Measurements from ENCODE around the gene ARHGAP44. TPM values are rescaled to one million over a fixed set of nuclear protein-coding genes. Genes with fewer than 3 reads are reported as not detected.
"Not testable (repeated sequence)": the region's sequence is repeated elsewhere in the genome, so short reads cannot be mapped to it uniquely, and the experiment has no call there.

Gene ARHGAP44
- total RNA-seq, 2 donors from 2014 or later, result 46.3 to 51.5 TPM

GRCh38 chr17:12865769-12866168 lies 76.5 kb downstream of the ARHGAP44 start:
- H3K36me3 ChIP-seq, result no peaks in the 10 kb centered on the region
- no peak overlapping the region for H3K4me3 ChIP-seq
- intact Hi-C loops (cut with DNase I), result no loop called here
- H3K27ac ChIP-seq, result no peak overlapping the region
- H3K9me3 ChIP-seq, result no peaks in the 10 kb centered on the region
- H3K4me1 ChIP-seq, result no peaks in the 10 kb centered on the region
- TF ChIP-seq CTCF (IDR thresholded peaks at IDR 0.05), result no peak
- no peak overlapping the region for H3K9ac ChIP-seq (ENCODE audit: low read depth in 2 of 2, low read length in 2 of 2)
- no peaks in the 10 kb centered on the region for H3K27me3 ChIP-seq
- no peak for DNase-seq

- no peak overlapping the region for H3K4me3 ChIP-seq
- no peaks in the 10 kb centered on the region for H3K4me1 ChIP-seq
- H3K36me3 ChIP-seq, result no peaks in the 10 kb centered on the region
- intact Hi-C loops (cut with DNase I), result no loop called here
- no peak for TF ChIP-seq CTCF (IDR thresholded peaks at IDR 0.05)
- no peak overlapping the region for H3K27ac ChIP-seq
- no peak for DNase-seq
- no peaks in the 10 kb centered on the region for H3K27me3 ChIP-seq
- H3K9me3 ChIP-seq, result no peaks in the 10 kb centered on the region
- no peak overlapping the region for H3K9ac ChIP-seq (ENCODE audit: low read depth in 2 of 2, low read length in 2 of 2)
Measured at GRCh38 chr17:12866244-12866643, 76.9 kb downstream of the ARHGAP44 start.

- H3K9ac ChIP-seq (ENCODE audit: low read depth in 2 of 2, low read length in 2 of 2), result no peak overlapping the region
- intact Hi-C loops (cut with DNase I), result no loop called here
- no peak overlapping the region for H3K4me3 ChIP-seq
- H3K4me1 ChIP-seq, result no peaks in the 10 kb centered on the region
- no peak overlapping the region for H3K27ac ChIP-seq
- no peak for DNase-seq
- no peak for TF ChIP-seq CTCF (IDR thresholded peaks at IDR 0.05)
- H3K27me3 ChIP-seq, result no peaks in the 10 kb centered on the region
- H3K36me3 ChIP-seq, result no peaks in the 10 kb centered on the region
- H3K9me3 ChIP-seq, result no peaks in the 10 kb centered on the region
Measured at GRCh38 chr17:12867726-12868125, 78.4 kb downstream of the ARHGAP44 start.

GRCh38 chr17:12873415-12874125 lies 84.3 kb downstream of the ARHGAP44 start:
- H3K36me3 ChIP-seq; H3K9ac ChIP-seq (ENCODE audit: low read depth in 2 of 2, low read length in 2 of 2); H3K9me3 ChIP-seq; H3K4me3 ChIP-seq; DNase-seq; H3K27ac ChIP-seq; H3K27me3 ChIP-seq; H3K4me1 ChIP-seq; intact Hi-C loops (cut with DNase I): not testable (repeated sequence)

GRCh38 chr17:12877953-12878669 lies 88.8 kb downstream of the ARHGAP44 start:
- no peaks in the 10 kb centered on the region for H3K9me3 ChIP-seq
- TF ChIP-seq CTCF (IDR thresholded peaks at IDR 0.05), result no peak
- no peak overlapping the region for H3K27ac ChIP-seq
- no peak for DNase-seq
- H3K36me3 ChIP-seq, result no peaks in the 10 kb centered on the region
- no peaks in the 10 kb centered on the region for H3K27me3 ChIP-seq
- H3K4me3 ChIP-seq, result no peak overlapping the region
- H3K9ac ChIP-seq (ENCODE audit: low read depth in 2 of 2, low read length in 2 of 2), result no peak overlapping the region
- intact Hi-C loops (cut with DNase I), result no loop called here
- H3K4me1 ChIP-seq, result no peaks in the 10 kb centered on the region

GRCh38 chr17:12879096-12879495 lies 89.8 kb downstream of the ARHGAP44 start:
- H3K4me3 ChIP-seq; H3K27ac ChIP-seq; H3K4me1 ChIP-seq; H3K9me3 ChIP-seq; H3K27me3 ChIP-seq; DNase-seq; H3K36me3 ChIP-seq; intact Hi-C loops (cut with DNase I); H3K9ac ChIP-seq (ENCODE audit: low read depth in 2 of 2, low read length in 2 of 2): not testable (repeated sequence)
